Mesendoderm (in vitro differentiated cells): Measurements from ENCODE around the gene DPP7. TPM values are rescaled to one million over a fixed set of nuclear protein-coding genes. Genes with fewer than 3 reads are reported as not detected.

Source experiments
- DNase-seq: peaks from one replicate; pipeline ENCODE4 v3.0.0; 2013
- H2AK5ac ChIP-seq: 2 replicates; pipeline ENCODE4 v1.6.1; 2013; ENCODE audit warnings: low read length, inconsistent platforms
- H2BK120ac ChIP-seq: 2 replicates; pipeline ENCODE4 v1.6.1; 2013; ENCODE audit warnings: low read depth, mild to moderate bottlenecking, low read length, moderate library complexity, mixed read lengths
- H2BK15ac ChIP-seq: replicated peaks from 2 replicates; pipeline ENCODE4 v1.6.1; 2013; ENCODE audit warnings: low read depth, mild to moderate bottlenecking, moderate library complexity
- H2BK5ac ChIP-seq: 2 replicates; pipeline ENCODE4 v1.6.1; 2013; ENCODE audit warnings: low read length, inconsistent platforms
- H3K18ac ChIP-seq: 2 replicates; pipeline ENCODE4 v1.6.1; 2013; ENCODE audit warnings: mild to moderate bottlenecking, low read length, mixed read lengths
- H3K23ac ChIP-seq: one replicate; pipeline ENCODE4 v1.6.1; 2013; ENCODE audit warnings: low read length
- H3K27ac ChIP-seq: 2 replicates; pipeline ENCODE4 v1.5.1; 2013; ENCODE audit warnings: low read depth, mild to moderate bottlenecking, inconsistent platforms, low read length, moderate library complexity
- H3K27me3 ChIP-seq: 2 replicates; pipeline ENCODE4 v1.6.1; 2013; ENCODE audit warnings: low read length, control low read depth, mild to moderate bottlenecking, inconsistent platforms; ENCODE audit not compliant: insufficient read depth, poor library complexity
- H3K36me3 ChIP-seq: 2 replicates; pipeline ENCODE4 v1.6.1; 2013; ENCODE audit warnings: low read length, inconsistent platforms; ENCODE audit not compliant: control insufficient read depth, insufficient read depth
- H3K4ac ChIP-seq: one replicate; pipeline ENCODE4 v1.6.1; 2013; ENCODE audit warnings: low read depth, mild to moderate bottlenecking, low read length, moderate library complexity
- H3K4me1 ChIP-seq: 2 replicates; pipeline ENCODE4 v1.6.1; 2013; ENCODE audit warnings: low read depth, low read length, inconsistent platforms; ENCODE audit not compliant: control insufficient read depth
- H3K4me2 ChIP-seq: 2 replicates; pipeline ENCODE4 v1.6.1; 2013; ENCODE audit warnings: low read length
- H3K4me3 ChIP-seq: 2 replicates; pipeline ENCODE4 v1.5.1; 2013; ENCODE audit warnings: mild to moderate bottlenecking, low read length
- H3K56ac ChIP-seq: one replicate; pipeline ENCODE4 v1.6.1; 2013; ENCODE audit warnings: low read length
- H3K79me1 ChIP-seq: 2 replicates; pipeline ENCODE4 v1.6.1; 2013; ENCODE audit warnings: low read length, inconsistent platforms
- H3K79me2 ChIP-seq: 2 replicates; pipeline ENCODE4 v1.6.1; 2013; ENCODE audit warnings: mild to moderate bottlenecking, low read length; ENCODE audit not compliant: control insufficient read depth, insufficient read depth
- H3K9ac ChIP-seq: 2 replicates; pipeline ENCODE4 v1.6.1; 2013; ENCODE audit warnings: low read length, inconsistent platforms
- H4K5ac ChIP-seq: one replicate; pipeline ENCODE4 v1.6.1; 2013; ENCODE audit warnings: low read length
- H4K8ac ChIP-seq: one replicate; pipeline ENCODE4 v1.6.1; 2013; ENCODE audit warnings: low read depth, mild to moderate bottlenecking, control low read depth, low read length, moderate library complexity
- WGBS: extraction: QIAGEN DNeasy Blood & Tissue Kit; methylation state at CpG from one replicate; pipeline ENCODE4 v1.1.7; 2013; ENCODE audit warnings: low lambda C conversion rate, missing lambda C conversion rate; ENCODE audit not compliant: insufficient coverage; ENCODE audit errors: extremely low coverage; 5-methylcytosine and 5-hydroxymethylcytosine counted together
- polyA plus RNA-seq, 2 experiments: library from polyadenylated mRNA; stranded (reverse); fragments of 200-250 nt; gene quantifications; one replicate each; pipeline ENCODE4 v1.2.3, GENCODE V29; 2013

Gene DPP7
- 2.1 TPM for polyA plus RNA-seq (2013, experiment 1 of 2)
- 2.4 TPM for polyA plus RNA-seq (2013, experiment 2 of 2)

GRCh38 chr9:137114613-137115393, at the start of gene DPP7:
Gene DPP7 (minus strand): TSS chr9:137114733. CDS start chr9:137114713, 20 bp downstream.
- peak within 1 kb of the TSS; percentile 25 for H3K56ac ChIP-seq
- H3K27ac ChIP-seq: no peak within 1 kb of the TSS
- H3K36me3 ChIP-seq: no peaks in the 10 kb centered on the region
- no peak within 1 kb of the TSS for H3K4ac ChIP-seq
- H3K4me2 ChIP-seq: no peak within 1 kb of the TSS
- H3K9ac ChIP-seq: peak within 1 kb of the TSS; percentile 16
- no peak within 1 kb of the TSS for H3K4me3 ChIP-seq
- no peak within 1 kb of the TSS for H2BK5ac ChIP-seq
- H2BK15ac ChIP-seq: no peak within 1 kb of the TSS
- H2BK120ac ChIP-seq: no peak within 1 kb of the TSS
- WGBS: no CpG with 5 or more reads among the region's 70 CpGs
- H4K5ac ChIP-seq: no peak within 1 kb of the TSS
- H3K79me2 ChIP-seq: no peaks in the 10 kb centered on the region
- H3K4me1 ChIP-seq: no peaks in the 10 kb centered on the region
- no peak within 1 kb of the TSS for H2AK5ac ChIP-seq
- H3K18ac ChIP-seq: no peak within 1 kb of the TSS
- DNase-seq: no peak
- peaks cover 15% of the 10 kb centered on the region for H3K27me3 ChIP-seq
- H3K79me1 ChIP-seq: no peaks in the 10 kb centered on the region
- H3K23ac ChIP-seq: no peak within 1 kb of the TSS
- no peak within 1 kb of the TSS for H4K8ac ChIP-seq

GRCh38 chr9:137163805-137164204, 49.3 kb upstream of the DPP7 start:
- H4K5ac ChIP-seq: no peak overlapping the region
- WGBS: no CpG with 5 or more reads among the region's 22 CpGs
- H3K4me2 ChIP-seq: no peak overlapping the region
- no peak overlapping the region for H4K8ac ChIP-seq
- H3K56ac ChIP-seq: no peak overlapping the region
- peaks cover 33% of the 10 kb centered on the region for H3K27me3 ChIP-seq
- H3K4me1 ChIP-seq: no peaks in the 10 kb centered on the region
- no peak overlapping the region for H2BK120ac ChIP-seq
- no peak overlapping the region for H2AK5ac ChIP-seq
- no peaks in the 10 kb centered on the region for H3K79me1 ChIP-seq
- H3K18ac ChIP-seq: no peak overlapping the region
- no peak overlapping the region for H3K9ac ChIP-seq
- no peak overlapping the region for H2BK5ac ChIP-seq
- H3K4me3 ChIP-seq: no peak overlapping the region
- H3K23ac ChIP-seq: no peak overlapping the region
- H3K36me3 ChIP-seq: no peaks in the 10 kb centered on the region
- no peak overlapping the region for H3K27ac ChIP-seq
- no peak overlapping the region for H3K4ac ChIP-seq
- no peak overlapping the region for H2BK15ac ChIP-seq
- H3K79me2 ChIP-seq: no peaks in the 10 kb centered on the region
- no peak for DNase-seq

- H3K23ac ChIP-seq: no peak overlapping the region
- H4K8ac ChIP-seq: no peak overlapping the region
- H3K27ac ChIP-seq: no peak overlapping the region
- H3K18ac ChIP-seq: no peak overlapping the region
- H3K79me2 ChIP-seq: no peaks in the 10 kb centered on the region
- H2BK5ac ChIP-seq: no peak overlapping the region
- DNase-seq: peak; percentile 28
- H3K56ac ChIP-seq: peak overlapping the region; percentile 42
- peaks cover 30% of the 10 kb centered on the region for H3K27me3 ChIP-seq
- H3K4ac ChIP-seq: no peak overlapping the region
- H4K5ac ChIP-seq: no peak overlapping the region
- no peak overlapping the region for H3K4me3 ChIP-seq
- WGBS: no CpG with 5 or more reads among the region's 26 CpGs
- no peak overlapping the region for H3K9ac ChIP-seq
- no peak overlapping the region for H2BK120ac ChIP-seq
- H3K36me3 ChIP-seq: no peaks in the 10 kb centered on the region
- no peak overlapping the region for H2AK5ac ChIP-seq
- peak overlapping the region; percentile 11 for H3K4me2 ChIP-seq
- no peaks in the 10 kb centered on the region for H3K79me1 ChIP-seq
- no peaks in the 10 kb centered on the region for H3K4me1 ChIP-seq
- H2BK15ac ChIP-seq: no peak overlapping the region
These were observed 48.8 kb upstream of the DPP7 start for GRCh38 chr9:137163365-137163715.

- no peak overlapping the region for H2BK5ac ChIP-seq
- no peak overlapping the region for H3K9ac ChIP-seq
- H3K79me2 ChIP-seq: no peaks in the 10 kb centered on the region
- H3K4me3 ChIP-seq: no peak overlapping the region
- H3K4me2 ChIP-seq: peak overlapping the region; percentile 11
- no peak overlapping the region for H2BK120ac ChIP-seq
- no peaks in the 10 kb centered on the region for H3K79me1 ChIP-seq
- no peaks in the 10 kb centered on the region for H3K36me3 ChIP-seq
- peaks cover 26% of the 10 kb centered on the region for H3K27me3 ChIP-seq
- peak; percentile 50 for DNase-seq
- H3K18ac ChIP-seq: no peak overlapping the region
- no peak overlapping the region for H2AK5ac ChIP-seq
- H3K4ac ChIP-seq: no peak overlapping the region
- no peak overlapping the region for H2BK15ac ChIP-seq
- no peak overlapping the region for H3K23ac ChIP-seq
- H4K5ac ChIP-seq: no peak overlapping the region
- no CpG with 5 or more reads among the region's 74 CpGs for WGBS
- H3K4me1 ChIP-seq: no peaks in the 10 kb centered on the region
- peak overlapping the region; percentile 42 for H3K56ac ChIP-seq
- no peak overlapping the region for H3K27ac ChIP-seq
- no peak overlapping the region for H4K8ac ChIP-seq
These were observed 48.2 kb upstream of the DPP7 start for GRCh38 chr9:137162505-137163364.

- Histone ChIP-seq H3K4ac (no peak overlapping the region), H3K23ac (no peak overlapping the region), H3K18ac (no peak overlapping the region), H3K56ac (no peak overlapping the region), H3K4me3 (no peak overlapping the region), H3K4me2 (no peak overlapping the region), H2BK5ac (no peak overlapping the region), H3K79me2 (no peaks in the 10 kb centered on the region), H4K8ac (no peak overlapping the region), H3K27me3 (peaks cover 19% of the 10 kb centered on the region), H4K5ac (no peak overlapping the region), H3K9ac (no peak overlapping the region), H2BK15ac (no peak overlapping the region), H3K27ac (no peak overlapping the region), H2AK5ac (no peak overlapping the region), H3K4me1 (no peaks in the 10 kb centered on the region), H3K36me3 (no peaks in the 10 kb centered on the region), H2BK120ac (no peak overlapping the region), H3K79me1 (no peaks in the 10 kb centered on the region)
- no CpG with 5 or more reads among the region's 71 CpGs for WGBS
- DNase-seq: peak; percentile 21
These were observed 47.3 kb upstream of the DPP7 start for GRCh38 chr9:137161558-137162486.
